HepG2 (cell line): ENCODE measurements around the gene PRSS1.

Experiments used
- AHR ChIP-seq: IDR thresholded peaks from 2 replicates; pipeline ENCODE4 v1.6.1; 2018; ENCODE audit warnings: missing genetic modification reagents, missing compliant biosample characterization
- CEBPZ ChIP-seq: IDR thresholded peaks from 2 replicates; pipeline ENCODE4 v1.6.1; 2012; ENCODE audit warnings: low read length, improper control_type of control experiment
- ETV6 ChIP-seq: sonication (generic); formaldehyde crosslinking; conservative IDR thresholded peaks from 2 replicates; pipeline ENCODE4 v1.4.0; 2020; ENCODE audit warnings: missing genetic modification reagents
- GTF2F1 ChIP-seq: fragments of 150-350 bp; IDR thresholded peaks from 2 replicates; pipeline ENCODE4 v1.6.1; 2014; ENCODE audit warnings: low read length
- HCFC1 ChIP-seq: fragments of 150-350 bp; IDR thresholded peaks from 2 replicates; pipeline ENCODE4 v1.6.1; 2014; ENCODE audit warnings: low read depth, low read length
- HNRNPUL1 ChIP-seq: fragments of 200-400 bp; formaldehyde crosslinking; IDR thresholded peaks from 2 replicates; pipeline ENCODE4 v1.6.1; 2017; ENCODE audit warnings: low read depth, mild to moderate bottlenecking, low read length, moderate library complexity
- MAX ChIP-seq: IDR thresholded peaks from 2 replicates; pipeline ENCODE4 v1.6.1; 2012; ENCODE audit warnings: inconsistent platforms
- POLR2A ChIP-seq, 2 experiments: IDR thresholded peaks; 2 replicates each; pipeline ENCODE4 v1.6.1; 2011; ENCODE audit warnings: low read depth in 2 of 2, low read length in 2 of 2, mild to moderate bottlenecking in 1 of 2, moderate library complexity in 1 of 2; ENCODE audit not compliant: insufficient read depth in 1 of 2
- POLR2AphosphoS5 ChIP-seq: IDR thresholded peaks from 2 replicates; pipeline ENCODE4 v1.6.1; 2012; ENCODE audit warnings: low read depth, low read length
- SETDB1 ChIP-seq: sonication (generic); formaldehyde crosslinking; IDR thresholded peaks from 2 replicates; pipeline ENCODE4 v1.5.1; 2020; ENCODE audit warnings: missing genetic modification reagents, mild to moderate bottlenecking, borderline replicate concordance
- ZNF691 ChIP-seq: sonication (generic); formaldehyde crosslinking; IDR thresholded peaks from 2 replicates; pipeline ENCODE4 v1.4.0; 2020; ENCODE audit warnings: missing genetic modification reagents, low read depth, mild to moderate bottlenecking, borderline replicate concordance
- ZNF747 ChIP-seq: sonication (generic); formaldehyde crosslinking; IDR thresholded peaks from 2 replicates; pipeline ENCODE4 v1.8.1; 2023; ENCODE audit warnings: missing genetic modification reagents, mild to moderate bottlenecking, borderline replicate concordance
- ZSCAN30 ChIP-seq: sonication (generic); formaldehyde crosslinking; IDR thresholded peaks from 2 replicates; pipeline ENCODE4 v1.5.0; 2020; ENCODE audit warnings: mild to moderate bottlenecking, missing genetic modification reagents

- TF ChIP-seq HNRNPUL1 (no peak), GTF2F1 (no peak), ZSCAN30 (CRISPR knock-in tag) (no peak), HCFC1 (no peak), ZNF691 (CRISPR knock-in tag) (no peak), AHR (no peak), MAX (no peak), POLR2AphosphoS5 (no peak), ETV6 (CRISPR knock-in tag) (no peak), CEBPZ (no peak), SETDB1 (CRISPR knock-in tag) (no peak), ZNF747 (CRISPR knock-in tag) (no peak), POLR2A (IDR thresholded peaks at IDR 0.05; ENCODE audit: insufficient read depth in 1 of 2, low read depth in 2 of 2, low read length in 2 of 2) (no peak)
These were observed 22.1 kb downstream of the PRSS1 start for GRCh38 chr7:142771353-142771723.
